Hematopoietic multipotent progenitor cell (in vitro differentiated cells): ENCODE results near the gene L3MBTL3. TPM values are rescaled to one million over a fixed set of nuclear protein-coding genes. Genes with fewer than 3 reads are reported as not detected.

Experiments
- DNase-seq, 3 donors: peaks; one replicate each; pipeline ENCODE4 v3.0.0-alpha.2; 2011 to 2015; ENCODE audit warnings: low read depth in 2 of 3, low spot score in 2 of 3
- total RNA-seq: library from RNA; depleted of rRNA; stranded (reverse); fragments of >200 nt; gene quantifications from one replicate; pipeline ENCODE4 v1.2.3, GENCODE V29; 2012

L3MBTL3 gene
- 6.5 TPM for total RNA-seq

DNA sequence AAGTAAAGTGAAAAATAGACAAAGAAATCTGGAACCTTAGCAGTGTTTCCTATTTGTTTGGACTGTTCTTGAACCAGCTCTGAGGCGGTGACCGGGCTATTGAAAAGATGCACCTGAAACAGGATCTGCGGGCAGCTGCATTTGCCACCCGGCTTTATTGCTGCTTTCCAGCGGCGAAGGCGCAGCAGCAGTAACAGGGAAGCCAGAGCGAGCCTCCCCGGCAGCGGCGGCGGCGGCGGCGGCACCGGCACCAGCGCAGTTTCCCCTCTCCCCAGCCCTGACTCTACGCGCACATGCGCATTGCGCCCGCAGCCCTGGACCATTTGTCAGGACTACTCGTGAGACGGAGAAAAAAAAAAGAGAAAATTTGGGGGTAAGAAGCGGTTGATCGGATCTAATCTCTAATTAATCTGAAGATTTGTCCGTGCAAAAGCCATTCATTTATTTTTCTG, at the start of gene L3MBTL3:
Gene L3MBTL3, plus strand, starts transcription at position 290 of the 452 bp plus-strand sequence. CDS start 24,119 bp downstream, outside the sequence.
- DNase-seq = peak; percentile 69 to 92 (median 86)

GRCh38 chr6:129969064-129969463, 49.3 kb upstream of the L3MBTL3 start:
- no peak for DNase-seq

DNA sequence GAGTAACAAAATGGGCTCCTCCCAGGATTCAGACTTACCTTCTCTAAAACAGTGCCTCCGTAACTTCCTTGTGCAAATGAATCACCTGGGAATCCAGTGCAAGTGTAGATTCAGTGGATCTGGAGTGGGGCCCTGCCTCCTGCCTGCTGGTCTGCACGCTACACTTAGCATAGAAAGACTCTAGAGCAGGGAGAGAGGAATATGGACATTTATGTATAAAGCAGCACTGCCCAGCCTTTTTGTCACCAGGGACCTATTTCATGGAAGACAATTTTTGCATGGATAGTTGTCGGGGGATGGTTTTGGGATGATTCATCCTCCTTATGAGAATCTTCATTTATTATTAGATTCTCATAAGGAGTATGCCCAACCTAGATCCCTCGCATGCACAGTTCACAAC, 42.3 kb upstream of the L3MBTL3 start:
- DNase-seq = no peak

DNA sequence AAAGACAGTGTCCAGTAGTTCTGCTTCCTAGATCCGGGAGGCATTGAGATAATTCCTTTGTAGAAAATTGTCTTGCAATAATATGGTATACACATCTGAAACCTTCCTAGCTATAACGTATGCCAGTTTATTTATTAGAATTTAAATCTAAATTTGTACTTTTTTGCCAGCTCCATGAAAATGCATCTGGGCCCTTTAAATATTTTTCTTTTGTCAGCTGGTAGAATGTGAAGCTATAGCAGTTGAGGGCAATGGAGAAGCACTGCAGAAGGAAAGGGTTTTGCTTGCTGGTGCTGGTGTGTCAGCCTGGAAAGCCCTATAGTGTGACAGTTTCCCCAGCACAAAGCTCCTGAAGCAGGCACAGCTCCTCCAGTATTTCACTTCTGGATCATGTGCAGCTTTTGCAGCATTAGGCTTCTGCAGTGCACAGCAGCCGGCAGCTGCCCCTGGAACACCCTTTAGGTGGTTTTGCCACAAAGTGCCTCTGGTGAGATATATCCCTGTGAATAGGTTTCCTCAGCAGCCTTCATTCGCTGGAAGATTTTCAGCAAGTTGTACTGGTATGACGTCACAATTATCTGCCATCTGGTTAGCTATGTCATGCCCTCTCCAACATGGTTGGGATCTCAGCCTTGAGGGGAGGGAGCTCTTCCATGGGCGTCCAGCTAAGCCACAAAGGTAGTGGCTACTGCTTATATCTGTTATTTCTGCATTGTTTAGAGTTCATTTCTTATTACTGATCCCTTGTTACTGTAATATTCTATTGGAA, 40.0 kb upstream of the L3MBTL3 start:
- DNase-seq = no peak

DNA sequence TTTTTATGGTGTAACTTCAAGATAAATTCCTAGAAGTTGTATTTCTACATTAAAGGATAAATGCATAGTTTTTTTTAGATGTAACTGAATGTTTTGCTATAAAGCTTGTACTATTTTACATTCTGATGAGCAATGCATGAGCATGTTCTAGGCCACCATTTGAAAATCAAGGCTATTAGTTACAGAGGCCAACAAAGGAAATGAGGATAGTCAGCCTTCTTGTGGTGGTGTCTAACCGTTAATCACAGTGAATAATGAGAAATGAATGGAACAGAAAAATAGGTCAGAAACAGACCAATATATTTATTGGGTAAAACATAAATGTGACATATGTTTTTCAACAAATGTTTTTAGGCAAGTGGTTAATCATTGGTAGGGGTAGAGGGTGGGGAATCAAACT, 37.6 kb upstream of the L3MBTL3 start:
- DNase-seq = no peak

DNA sequence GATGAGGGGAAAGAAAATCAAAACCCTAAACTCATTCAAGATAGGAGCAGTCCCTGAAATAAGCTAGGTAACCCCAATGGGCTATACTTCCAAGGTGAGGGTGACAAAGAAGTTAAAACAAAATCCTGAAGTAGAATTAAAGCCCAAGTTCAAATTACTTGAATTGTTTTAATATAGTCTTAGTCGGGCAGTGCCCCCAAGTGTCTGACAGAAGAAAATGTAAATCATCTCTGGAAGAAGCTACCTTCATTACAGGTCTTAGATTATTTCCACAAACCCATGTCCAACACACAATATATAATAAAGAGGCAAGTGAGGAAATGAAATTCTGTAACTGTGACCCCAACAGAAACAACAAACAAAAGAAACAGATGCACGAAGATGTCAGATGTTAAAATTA, 36.8 kb upstream of the L3MBTL3 start:
- DNase-seq = no peak

DNA sequence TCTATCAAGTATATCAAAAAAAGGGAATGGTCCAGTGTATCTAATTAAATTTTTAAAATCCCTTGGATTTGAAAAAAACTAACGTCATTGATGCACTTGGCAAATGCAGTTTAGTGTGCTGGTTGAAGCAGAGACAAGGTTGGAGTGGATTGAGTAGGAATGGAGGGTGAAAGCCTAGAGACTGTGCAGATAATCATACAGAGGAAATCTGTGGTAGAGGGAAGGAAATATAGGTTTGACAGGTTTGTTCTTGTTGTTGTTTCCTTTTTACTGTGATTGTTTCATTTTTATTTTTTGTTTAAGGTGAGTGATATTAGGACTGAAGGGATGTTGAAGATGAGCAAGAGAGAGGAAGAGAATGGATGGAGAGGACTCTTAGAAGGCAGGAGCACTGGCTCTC, 29.0 kb upstream of the L3MBTL3 start:
- no peak for DNase-seq

- DNase-seq = no peak
These were observed 25.5 kb upstream of the L3MBTL3 start for GRCh38 chr6:129992881-129993280.

- no peak for DNase-seq
These were observed 24.0 kb upstream of the L3MBTL3 start for GRCh38 chr6:129994410-129994809.

- DNase-seq = no peak
These were observed 22.0 kb upstream of the L3MBTL3 start for GRCh38 chr6:129996387-129996786.

DNA sequence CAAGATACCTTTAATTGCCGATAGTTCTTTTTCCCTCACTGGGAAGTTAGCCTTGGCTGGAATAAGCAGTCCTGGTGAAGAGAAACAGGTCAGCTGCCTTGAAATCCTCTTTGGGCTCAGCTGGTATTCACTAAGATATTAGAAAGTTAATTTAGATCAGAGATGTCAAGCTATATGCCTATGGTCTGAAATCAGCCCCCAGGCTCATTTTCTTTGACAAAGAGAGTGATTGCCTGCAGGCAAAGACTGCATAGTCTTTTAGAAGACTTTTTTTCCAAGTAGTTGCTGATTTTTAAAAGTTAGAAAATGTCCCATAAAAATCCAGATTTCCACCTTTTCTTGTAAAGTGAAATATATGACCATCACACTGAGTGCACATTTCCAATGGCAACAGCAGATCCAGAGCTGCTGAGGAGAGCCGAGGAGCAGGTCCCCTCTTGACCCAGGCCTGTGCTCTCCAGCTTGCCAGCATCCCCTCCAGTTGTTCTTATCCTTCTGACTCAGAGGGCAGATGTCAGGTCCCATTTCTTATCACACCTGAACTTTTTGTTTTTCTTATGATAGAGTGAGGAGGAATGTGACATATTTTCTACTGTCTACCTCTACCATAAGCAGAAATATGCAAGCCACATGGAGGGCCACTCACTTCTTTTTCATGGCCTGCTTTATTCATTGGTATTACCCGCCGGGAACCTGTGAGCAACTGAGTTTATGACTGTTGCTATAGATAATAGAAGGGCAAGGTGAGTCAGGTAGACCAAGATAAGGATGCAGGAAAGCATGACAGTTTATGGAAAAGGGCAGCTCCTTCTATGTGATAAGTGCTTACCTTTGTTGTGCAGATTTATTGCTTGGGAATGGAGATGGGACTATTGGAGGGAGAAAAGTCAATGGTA, 17.6 kb upstream of the L3MBTL3 start:
- no peak for DNase-seq

DNA sequence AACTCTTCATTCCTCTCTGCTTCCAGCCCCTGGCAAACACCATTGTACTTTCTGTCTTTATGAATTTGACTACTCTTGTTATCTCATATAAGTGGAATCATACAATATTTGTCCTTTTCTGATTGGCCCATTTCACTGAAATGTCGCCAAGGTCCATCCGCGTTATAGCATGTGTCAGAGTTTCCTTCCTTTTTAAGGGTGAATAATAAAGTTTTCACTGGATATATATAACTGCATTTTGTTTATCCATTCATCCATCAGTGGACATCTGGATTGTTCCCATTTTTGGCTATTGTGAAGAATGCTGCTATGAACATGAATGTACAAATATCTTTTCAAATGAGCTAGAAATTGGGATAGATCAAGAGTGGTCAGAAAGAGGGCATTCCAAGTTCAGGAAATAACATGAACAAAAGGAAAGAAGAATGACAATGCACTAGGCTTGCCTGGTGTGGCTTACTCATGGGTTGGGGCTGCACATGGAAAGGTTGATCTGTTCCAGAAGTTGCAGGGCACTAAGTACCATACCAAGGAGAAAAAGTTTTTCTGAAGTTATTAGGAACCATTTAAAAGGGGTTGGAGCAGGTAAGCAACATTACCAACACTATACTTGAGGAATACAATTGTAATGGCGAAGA, 10.0 kb upstream of the L3MBTL3 start:
- DNase-seq = no peak

DNA sequence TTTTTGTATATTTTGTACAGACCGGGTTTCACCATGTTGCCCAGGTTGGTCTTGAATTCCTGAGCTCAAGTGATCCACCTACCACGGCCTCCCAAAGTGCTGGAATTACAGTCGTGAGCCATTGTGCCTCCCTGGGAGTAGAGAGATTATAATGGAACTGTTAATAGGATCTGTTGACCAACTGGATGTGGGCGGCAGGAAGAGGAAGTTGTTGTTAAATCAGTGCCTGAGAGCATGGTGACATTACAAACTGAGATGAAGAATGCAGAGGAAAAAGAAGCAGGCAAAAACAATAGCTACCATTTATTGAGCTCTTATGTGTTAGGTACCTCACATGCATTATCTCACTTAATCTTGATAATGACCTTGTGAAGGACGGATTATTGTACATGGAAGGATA, 9.2 kb upstream of the L3MBTL3 start:
- DNase-seq = no peak

DNA sequence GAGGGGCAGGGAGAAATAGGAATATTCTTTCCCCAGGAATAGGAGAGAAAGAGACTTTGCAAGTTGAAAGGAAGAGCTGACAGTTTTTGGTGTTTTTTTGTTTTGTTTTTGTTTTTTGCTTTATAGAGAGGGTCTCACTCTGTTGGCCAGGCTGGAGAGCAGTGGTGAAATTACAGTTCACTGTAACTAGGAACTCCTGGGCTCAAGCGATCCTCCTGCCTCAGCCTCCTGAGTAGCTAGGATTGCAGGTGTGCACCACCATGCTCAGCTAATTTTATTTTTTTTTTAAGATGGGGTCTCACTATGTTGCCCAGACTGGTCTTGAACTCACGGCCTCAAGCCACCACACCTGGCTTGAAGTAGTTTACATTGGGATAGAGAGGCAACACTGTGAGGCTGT, 8.0 kb upstream of the L3MBTL3 start:
- no peak for DNase-seq

DNA sequence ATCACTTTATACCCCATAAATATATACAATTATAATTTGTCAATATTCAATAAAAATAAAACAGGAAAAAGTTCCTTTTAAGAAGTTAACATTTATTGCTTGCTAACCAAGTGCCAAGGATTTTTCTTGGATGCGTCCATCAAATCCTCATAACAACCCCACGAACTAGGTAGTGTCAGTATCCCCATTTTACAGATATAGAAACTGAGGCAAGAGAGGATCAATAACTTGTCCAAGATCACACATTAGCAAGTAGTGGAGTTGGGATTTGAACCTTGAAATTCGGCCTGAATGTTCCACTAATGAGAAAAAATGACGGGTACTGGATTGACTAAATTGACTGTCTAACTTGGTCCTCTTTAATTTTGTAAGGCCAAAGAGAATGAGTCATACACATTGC, 5.7 kb upstream of the L3MBTL3 start:
- no peak for DNase-seq

DNA sequence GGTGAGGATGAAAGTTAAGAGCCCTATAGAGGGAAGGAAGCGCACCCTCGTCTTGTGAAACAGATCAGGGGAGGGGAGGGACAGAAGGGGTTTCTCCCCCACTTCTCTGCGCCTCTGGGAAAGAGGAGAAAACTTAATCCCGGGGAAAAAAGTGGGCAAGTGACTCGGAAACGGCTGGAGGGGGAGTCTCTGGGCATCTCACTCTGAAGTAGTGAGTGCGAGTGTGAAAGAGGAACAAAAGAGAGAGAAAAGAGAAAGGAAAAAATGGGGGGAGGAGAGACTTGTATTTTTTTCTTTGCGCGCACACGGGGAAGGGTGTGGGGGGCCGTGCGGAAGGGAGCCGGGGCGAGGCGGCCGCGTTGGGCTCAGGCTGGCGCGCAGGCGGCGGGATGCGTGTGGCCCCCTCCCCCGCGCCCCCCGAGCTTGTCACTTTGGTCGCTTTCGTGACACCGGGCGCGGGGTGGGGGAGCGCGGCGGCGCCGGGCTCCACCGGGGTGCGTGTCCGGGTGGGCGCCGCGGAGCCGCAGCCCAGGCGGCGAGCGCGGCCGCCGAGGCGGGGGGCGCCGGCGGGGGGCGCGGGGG, 454 bp downstream of the L3MBTL3 start:
- peak in 2 of 3 donors; percentile 47 to 70 for DNase-seq

GRCh38 chr6:130019326-130020072, 1.1 kb downstream of the L3MBTL3 start:
- DNase-seq = peak in 2 of 3 donors; percentile 43 to 54

GRCh38 chr6:130020073-130020906, 1.9 kb downstream of the L3MBTL3 start:
- DNase-seq = peak in 2 of 3 donors; percentile 32 to 43
